ENCODE measurements around the gene LRRN4CL. TPM values are rescaled to one million over a fixed set of nuclear protein-coding genes. Genes with fewer than 3 reads are reported as not detected.

The LRRN4CL gene
- total and polyA plus RNA-seq, 9 of the 15 experiments (the other 6 are each of a cell fraction or from before 2014, with no cell fraction given) = 0.03 to 0.11 (median 0.05) TPM; not detected in 4

- no peak for TF ChIP-seq RERE (CRISPR knock-in tag; IDR thresholded peaks at IDR 0.05; ENCODE audit: borderline replicate concordance)
- no peak for TF ChIP-seq MCM3 (IDR thresholded peaks at IDR 0.05)
- no peak for TF ChIP-seq ZNF232 (CRISPR knock-in tag; IDR thresholded peaks at IDR 0.05)
- no peak for TF ChIP-seq PHB (CRISPR knock-in tag; IDR thresholded peaks at IDR 0.05)
- no peak for TF ChIP-seq CHAMP1 (IDR thresholded peaks at IDR 0.05)
- peak; percentile 85 for TF ChIP-seq TBP (optimal IDR thresholded peaks at IDR 0.05; ENCODE audit: low read depth, low read length)
- TF ChIP-seq ZKSCAN8 (CRISPR knock-in tag; IDR thresholded peaks at IDR 0.05) = no peak
- peak; percentile 57 for TF ChIP-seq DACH1 (IDR thresholded peaks at IDR 0.05; ENCODE audit: partially characterized antibody)
- TF ChIP-seq U2AF2 (optimal IDR thresholded peaks at IDR 0.05; ENCODE audit: low read depth, low read length) = no peak
- no peak for TF ChIP-seq ZBTB8A (IDR thresholded peaks at IDR 0.05; ENCODE audit: partially characterized antibody)
- no peak for TF ChIP-seq STAT5B (CRISPR knock-in tag; IDR thresholded peaks at IDR 0.05)
- TF ChIP-seq VEZF1 (CRISPR knock-in tag; IDR thresholded peaks at IDR 0.05) = peak; percentile 64
- TF ChIP-seq CXXC5 (CRISPR knock-in tag; IDR thresholded peaks at IDR 0.05) = peak; percentile 79
- no peak for TF ChIP-seq GABPB2 (CRISPR knock-in tag; conservative IDR thresholded peaks at IDR 0.05)
- TF ChIP-seq ERF (CRISPR knock-in tag; IDR thresholded peaks at IDR 0.05) = peak; percentile 71; the same call in 1 of the 2 replicates
- no peak for TF ChIP-seq ATF4 (CRISPR knock-in tag; IDR thresholded peaks at IDR 0.05)
- no peak for TF ChIP-seq EGR1 (conservative IDR thresholded peaks at IDR 0.05)
- TF ChIP-seq BACH1 (tag; IDR thresholded peaks at IDR 0.05) = no peak
Measured at GRCh38 chr11:62705880-62706849, 16.8 kb upstream of the LRRN4CL start (continued).

Measured in K562 (cell line).